ENCODE results near the gene DPYD. TPM values are rescaled to one million over a fixed set of nuclear protein-coding genes. Genes with fewer than 3 reads are reported as not detected.

The DPYD gene
- total and polyA plus RNA-seq, 8 donors: 2.7 to 24.5 (median 9.4) TPM

DNA sequence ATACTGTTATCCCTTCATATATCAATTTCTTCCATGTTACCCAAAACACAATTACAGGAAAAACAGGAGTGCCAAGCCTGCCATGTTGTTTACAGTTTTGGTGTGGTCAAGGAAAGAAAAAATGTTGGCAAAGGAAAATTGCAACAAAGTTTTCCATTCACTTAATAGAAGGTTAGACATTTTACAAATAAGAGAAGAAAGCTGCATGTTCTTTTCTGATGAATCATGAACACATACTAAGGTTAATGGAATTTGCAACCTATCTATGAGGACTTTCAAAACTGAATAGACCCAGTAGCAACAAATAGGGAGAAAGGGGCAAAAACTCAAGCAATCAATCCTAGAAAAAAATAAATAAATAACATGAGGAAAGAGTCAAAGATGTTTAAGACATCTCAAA, 556.7 kb downstream of the DPYD start:
- Histone ChIP-seq H3K4me1 (no peaks in the 10 kb centered on the region), H3K27ac (no peak overlapping the region), H3K27me3 (no peaks in the 10 kb centered on the region), H3K4me3 (no peak overlapping the region), H3K36me3 (no peaks in the 10 kb centered on the region), H3K9me3 (no peaks in the 10 kb centered on the region)
- TF ChIP-seq, protein P1, sequence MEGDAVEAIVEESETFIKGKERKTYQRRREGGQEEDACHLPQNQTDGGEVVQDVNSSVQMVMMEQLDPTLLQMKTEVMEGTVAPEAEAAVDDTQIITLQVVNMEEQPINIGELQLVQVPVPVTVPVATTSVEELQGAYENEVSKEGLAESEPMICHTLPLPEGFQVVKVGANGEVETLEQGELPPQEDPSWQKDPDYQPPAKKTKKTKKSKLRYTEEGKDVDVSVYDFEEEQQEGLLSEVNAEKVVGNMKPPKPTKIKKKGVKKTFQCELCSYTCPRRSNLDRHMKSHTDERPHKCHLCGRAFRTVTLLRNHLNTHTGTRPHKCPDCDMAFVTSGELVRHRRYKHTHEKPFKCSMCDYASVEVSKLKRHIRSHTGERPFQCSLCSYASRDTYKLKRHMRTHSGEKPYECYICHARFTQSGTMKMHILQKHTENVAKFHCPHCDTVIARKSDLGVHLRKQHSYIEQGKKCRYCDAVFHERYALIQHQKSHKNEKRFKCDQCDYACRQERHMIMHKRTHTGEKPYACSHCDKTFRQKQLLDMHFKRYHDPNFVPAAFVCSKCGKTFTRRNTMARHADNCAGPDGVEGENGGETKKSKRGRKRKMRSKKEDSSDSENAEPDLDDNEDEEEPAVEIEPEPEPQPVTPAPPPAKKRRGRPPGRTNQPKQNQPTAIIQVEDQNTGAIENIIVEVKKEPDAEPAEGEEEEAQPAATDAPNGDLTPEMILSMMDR (IDR thresholded peaks at IDR 0.05): no peak
- no peak for ATAC-seq
- FAIRE-seq: no peak
- DNase-seq: no peak
- intact Hi-C loops (cut with DNase I): no loop called here

DNA sequence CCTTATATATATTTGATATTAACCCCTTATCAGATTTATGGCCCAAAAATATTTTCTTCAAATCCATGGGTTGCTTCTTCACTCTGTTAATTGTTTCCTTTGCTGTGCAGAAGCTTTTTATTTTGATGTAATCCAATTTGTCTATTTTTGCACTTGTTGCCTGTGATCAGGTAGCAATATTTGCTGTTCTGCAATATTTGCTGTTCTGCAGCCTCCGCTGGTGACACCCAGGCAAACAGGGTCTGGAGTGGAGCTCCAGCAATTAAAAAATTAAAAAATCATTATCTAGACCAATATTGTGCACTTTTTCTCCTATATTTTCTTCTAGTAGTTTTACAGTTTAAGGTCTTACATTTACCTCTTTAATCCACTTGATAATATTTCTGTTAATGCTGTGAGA, 564.5 kb downstream of the DPYD start:
- no peaks in the 10 kb centered on the region for H3K36me3 ChIP-seq

DNA sequence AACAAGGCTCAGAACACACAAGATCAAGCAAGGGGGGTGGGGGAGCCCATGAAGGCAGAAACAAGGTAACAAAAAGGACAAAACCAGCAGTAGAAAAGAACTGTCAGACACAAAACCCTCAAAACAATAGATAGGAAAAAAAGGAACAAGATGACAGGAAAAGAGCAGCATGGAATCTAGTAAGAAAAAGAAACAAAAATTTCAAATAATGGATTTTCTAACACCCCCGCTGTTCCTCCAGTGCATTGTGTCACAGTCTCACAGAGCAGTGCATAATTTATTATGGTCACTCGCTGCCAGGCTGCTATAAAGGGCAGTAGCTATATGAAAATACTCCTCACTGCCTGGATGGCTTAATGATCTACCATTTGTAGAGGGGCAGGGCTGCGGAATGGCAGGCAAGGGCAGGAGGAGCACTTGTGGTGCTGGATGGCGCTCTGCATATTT, 567.9 kb downstream of the DPYD start:
- ATAC-seq (no peak), FAIRE-seq (no peak), DNase-seq (peak in 1 of 6 donors; percentile 12)
- intact Hi-C loops (cut with DNase I): no loop called here
- H3K4me1 ChIP-seq: no peaks in the 10 kb centered on the region
- no peak overlapping the region for H3K4me3 ChIP-seq
- TF ChIP-seq, protein P1 (IDR thresholded peaks at IDR 0.05): no peak
- WGBS, 2 donors: 82 to 86% methylated on average over 4 of the region's 4 CpGs
- H3K9me3 ChIP-seq: no peaks in the 10 kb centered on the region
- H3K27me3 ChIP-seq: no peaks in the 10 kb centered on the region
- no peak overlapping the region for H3K27ac ChIP-seq
- no peaks in the 10 kb centered on the region for H3K36me3 ChIP-seq

More for the DNA sequence above, 564.5 kb downstream of the DPYD start:
- H3K27ac ChIP-seq: no peak overlapping the region
- TF ChIP-seq, protein P1 (IDR thresholded peaks at IDR 0.05): no peak
- intact Hi-C loops (cut with DNase I): no loop called here
- H3K27me3 ChIP-seq: no peaks in the 10 kb centered on the region
- no peak for DNase-seq
- ATAC-seq: no peak
- H3K4me1 ChIP-seq: no peaks in the 10 kb centered on the region
- H3K9me3 ChIP-seq: no peaks in the 10 kb centered on the region
- FAIRE-seq: no peak
- 91 to 100% methylated on average over 1 of the region's 1 CpG for WGBS, 2 donors
- H3K4me3 ChIP-seq: no peak overlapping the region

DNA sequence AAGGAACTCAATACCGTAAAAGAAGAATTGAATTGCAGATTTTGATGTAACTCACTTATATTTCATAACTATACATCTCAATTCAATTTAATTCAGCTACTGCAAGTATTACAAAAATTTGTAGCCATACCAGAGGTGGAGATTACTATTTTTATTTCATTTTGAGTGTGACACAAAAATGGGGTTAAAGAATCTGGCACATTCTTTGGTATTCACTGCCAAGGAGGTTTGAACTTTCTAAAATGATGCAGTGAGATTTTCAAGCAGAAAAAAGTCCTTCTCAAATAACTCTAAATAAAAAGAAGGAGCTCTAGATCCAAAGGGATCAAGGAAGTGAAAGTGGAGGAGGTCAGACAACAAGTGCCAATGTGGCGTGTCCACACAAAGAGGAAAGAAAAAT, 569.0 kb downstream of the DPYD start:
- Histone ChIP-seq H3K27ac (no peak overlapping the region), H3K4me1 (no peaks in the 10 kb centered on the region), H3K27me3 (no peaks in the 10 kb centered on the region), H3K4me3 (no peak overlapping the region), H3K9me3 (no peaks in the 10 kb centered on the region), H3K36me3 (no peaks in the 10 kb centered on the region)
- TF ChIP-seq, protein P1 (IDR thresholded peaks at IDR 0.05): no peak
- 84 to 95% methylated on average over 2 of the region's 2 CpGs for WGBS, 2 donors
- ATAC-seq (no peak), FAIRE-seq (no peak), DNase-seq (no peak)
- intact Hi-C loops (cut with DNase I): no loop called here

DNA sequence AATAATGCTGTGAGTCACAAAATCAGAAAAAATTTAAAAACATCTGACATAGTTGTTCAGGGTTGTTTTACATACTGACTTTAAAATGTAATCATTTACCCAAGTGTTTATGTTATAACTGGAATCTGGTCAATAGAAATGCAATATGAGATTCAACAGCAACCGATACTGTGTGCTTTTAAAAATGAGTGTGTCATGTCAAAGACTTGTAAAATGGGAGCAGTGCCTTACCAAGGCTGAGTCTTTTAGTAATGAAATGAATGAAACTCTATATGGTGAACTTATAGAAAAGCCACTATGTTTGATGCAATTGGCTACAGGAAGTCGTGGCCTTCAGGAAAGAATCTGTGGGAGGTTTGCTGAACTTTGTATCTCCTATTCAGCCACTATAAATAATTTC, 570.2 kb downstream of the DPYD start:
- TF ChIP-seq, protein P1 (IDR thresholded peaks at IDR 0.05): no peak
- WGBS, 2 donors: 66 to 73% methylated on average over 2 of the region's 2 CpGs
- no peaks in the 10 kb centered on the region for H3K4me1 ChIP-seq
- no peak overlapping the region for H3K4me3 ChIP-seq
- ATAC-seq (no peak), FAIRE-seq (no peak), DNase-seq (no peak)
- no peak overlapping the region for H3K27ac ChIP-seq
- intact Hi-C loops (cut with DNase I): no loop called here
- no peaks in the 10 kb centered on the region for H3K27me3 ChIP-seq
- no peaks in the 10 kb centered on the region for H3K36me3 ChIP-seq
- no peaks in the 10 kb centered on the region for H3K9me3 ChIP-seq

All from pancreas (tissue), 10 donors.